HCT116 (cell line): ENCODE data around the gene PCED1A. TPM values are rescaled to one million over a fixed set of nuclear protein-coding genes. Genes with fewer than 3 reads are reported as not detected.

Experiments
- ATAC-seq: fragments of 200-7000 bp; cut with Tn5 transposase; 2 replicates; pipeline ENCODE4 v1.9.1; 2020; ENCODE audit warnings: mild to moderate bottlenecking, moderate library complexity
- BruUV-seq: library from RNA; stranded (reverse); fragments of 400-500 nt; replicated peaks from 2 replicates; lab custom pipeline; 2021; lab: Mats Ljungman, UMichigan
- CTCF ChIA-PET: fragments of 300-600 bp; sonication (Branson Sonifier 250); formaldehyde crosslinking; loops from one replicate; lab custom pipeline; 2021; ENCODE audit warnings: antibody characterized with exemption; lab: Charles Lee
- POLR2A ChIA-PET: fragments of 300-600, 350-600 bp; sonication (Branson Sonifier 250); formaldehyde crosslinking; loops from one replicate; lab custom pipeline; 2021; ENCODE audit warnings: antibody characterized with exemption; lab: Charles Lee
- RAD21 ChIA-PET, 2 experiments: fragments of 300-600 bp; sonication (Branson Sonifier 250); formaldehyde crosslinking; loops; one replicate each; lab custom pipeline; 2023; ENCODE audit warnings: low total read pairs in 2 of 2; ENCODE audit not compliant: uncharacterized antibody in 2 of 2, unreplicated experiment in 2 of 2, low non-redundant PET in 1 of 2; lab: Charles Lee
- DNase-seq: peaks from one replicate; pipeline ENCODE4 v3.0.0-alpha.2; 2010; ENCODE audit warnings: low read depth, low spot score
- H2AFZ ChIP-seq: fragments of 200-600 bp; shearing (Covaris generic), sonication (generic); 2 replicates; pipeline ENCODE4 v1.6.1; 2017; ENCODE audit warnings: low read depth, mixed run types, mixed read lengths, antibody characterized with exemption, low read length; ENCODE audit not compliant: poor library complexity, severe bottlenecking
- H3K27ac ChIP-seq: 2 replicates; pipeline ENCODE4 v1.5.1; 2012; ENCODE audit warnings: low read depth, low read length
- H3K27me3 ChIP-seq: fragments of 200-600 bp; sonication (generic); 2 replicates; pipeline ENCODE4 v1.6.1; 2016; ENCODE audit warnings: mixed run types, low read length, mixed read lengths; ENCODE audit not compliant: insufficient read depth
- H3K36me3 ChIP-seq, 2 experiments: fragments of 200-500 bp in 1 of 2; fragments of 200-600 bp in 1 of 2; sonication (Bioruptor generic) in 1 of 2; sonication (generic) in 1 of 2; 2 replicates each; pipeline versions ENCODE4 v1.5.1 to v1.6.1; 2014 to 2016; ENCODE audit warnings: low read length in 2 of 2, inconsistent platforms in 1 of 2, mixed read lengths in 1 of 2, mixed run types in 1 of 2; ENCODE audit not compliant: insufficient read depth in 2 of 2, control insufficient read depth in 1 of 2
- H3K4me1 ChIP-seq, 2 experiments: fragments of 200-600 bp in 1 of 2; sonication (generic) in 1 of 2; 2 replicates each; pipeline versions ENCODE4 v1.5.1 to v1.6.1; 2012 to 2017; ENCODE audit warnings: low read length in 2 of 2, inconsistent platforms in 1 of 2, mild to moderate bottlenecking in 1 of 2, mixed read lengths in 1 of 2, mixed run types in 1 of 2, moderate library complexity in 1 of 2; ENCODE audit not compliant: insufficient read depth in 2 of 2, control insufficient read depth in 1 of 2
- H3K4me2 ChIP-seq: fragments of 200-600 bp; sonication (generic); 2 replicates; pipeline ENCODE4 v1.6.1; 2017; ENCODE audit warnings: mixed run types, low read length, mixed read lengths
- H3K4me3 ChIP-seq, 2 experiments: fragments of 200-600 bp in 1 of 2; sonication (generic) in 1 of 2; replicated peaks in 1 of 2; 2 replicates each; pipeline ENCODE4 v1.5.1; 2011 to 2016; ENCODE audit warnings: low read length in 2 of 2, control low read depth in 1 of 2, low read depth in 1 of 2, mild to moderate bottlenecking in 1 of 2, mixed read lengths in 1 of 2, mixed run types in 1 of 2
- H3K79me2 ChIP-seq: fragments of 200-600 bp; sonication (generic); 2 replicates; pipeline ENCODE4 v1.6.1; 2017; ENCODE audit warnings: mild to moderate bottlenecking, mixed run types, low read length, moderate library complexity, mixed read lengths; ENCODE audit not compliant: insufficient read depth
- H3K9ac ChIP-seq: fragments of 200-600 bp; sonication (generic); 2 replicates; pipeline ENCODE4 v1.6.1; 2016; ENCODE audit warnings: low read length, mixed read lengths
- H3K9me2 ChIP-seq: fragments of 200-600 bp; sonication (generic), shearing (Covaris generic); 2 replicates; pipeline ENCODE4 v1.6.1; 2017; ENCODE audit warnings: mixed run types, mild to moderate bottlenecking, moderate library complexity; ENCODE audit not compliant: insufficient read depth
- H3K9me3 ChIP-seq, 2 experiments: fragments of 200-500 bp in 1 of 2; fragments of 200-600 bp in 1 of 2; sonication (Bioruptor generic) in 1 of 2; sonication (generic) in 1 of 2; 2 replicates each; pipeline ENCODE4 v1.6.1; 2014 to 2017; ENCODE audit warnings: low read length in 2 of 2, mixed read lengths in 2 of 2, inconsistent platforms in 1 of 2, low read depth in 1 of 2, mild to moderate bottlenecking in 1 of 2, mixed run types in 1 of 2, moderate library complexity in 1 of 2; ENCODE audit not compliant: control insufficient read depth in 1 of 2, insufficient read depth in 1 of 2
- H4K20me1 ChIP-seq: fragments of 200-600 bp; sonication (generic), shearing (Covaris generic); 2 replicates; pipeline ENCODE4 v1.6.1; 2017; ENCODE audit warnings: mixed run types, mild to moderate bottlenecking, moderate library complexity; ENCODE audit not compliant: insufficient read depth
- SRF ChIP-seq: IDR thresholded peaks from 2 replicates; pipeline ENCODE4 v1.6.1; 2012; ENCODE audit warnings: low read depth
- ZBTB33 ChIP-seq: IDR thresholded peaks from 2 replicates; pipeline ENCODE4 v1.6.1; 2011; ENCODE audit warnings: mild to moderate bottlenecking, low read length, moderate library complexity; ENCODE audit not compliant: insufficient replicate concordance; ENCODE audit errors: extremely low read depth
- intact Hi-C: fragments of 100-400 bp; cut with micrococcal nuclease; formaldehyde crosslinking; loops from 2 replicates; pipeline ENCODE4 v1.10.0; 2022
- total RNA-seq: library from RNA; stranded (reverse); gene quantifications from one replicate; pipeline ENCODE4 v1.2.1, GENCODE V29; 2021; ENCODE audit not compliant: unreplicated experiment
- TF ChIP-seq, protein P1 (sequence below), 3 experiments: fragments of 200-600 bp in 1 of 3; sonication (generic) in 1 of 3; IDR thresholded peaks in 2 of 3; conservative IDR thresholded peaks in 1 of 3; 2 replicates each; pipeline ENCODE4 v1.5.1; 2012 to 2017; ENCODE audit warnings: low read depth in 2 of 3, low read length in 2 of 3, antibody characterized with exemption in 1 of 3, borderline replicate concordance in 1 of 3, control low read depth in 1 of 3, mild to moderate bottlenecking in 1 of 3, mixed read lengths in 1 of 3, mixed run types in 1 of 3, moderate library complexity in 1 of 3; ENCODE audit not compliant: insufficient read depth in 1 of 3

The PCED1A gene
- total RNA-seq, 1 experiment from 2014 or later, result 31.8 TPM

DNA sequence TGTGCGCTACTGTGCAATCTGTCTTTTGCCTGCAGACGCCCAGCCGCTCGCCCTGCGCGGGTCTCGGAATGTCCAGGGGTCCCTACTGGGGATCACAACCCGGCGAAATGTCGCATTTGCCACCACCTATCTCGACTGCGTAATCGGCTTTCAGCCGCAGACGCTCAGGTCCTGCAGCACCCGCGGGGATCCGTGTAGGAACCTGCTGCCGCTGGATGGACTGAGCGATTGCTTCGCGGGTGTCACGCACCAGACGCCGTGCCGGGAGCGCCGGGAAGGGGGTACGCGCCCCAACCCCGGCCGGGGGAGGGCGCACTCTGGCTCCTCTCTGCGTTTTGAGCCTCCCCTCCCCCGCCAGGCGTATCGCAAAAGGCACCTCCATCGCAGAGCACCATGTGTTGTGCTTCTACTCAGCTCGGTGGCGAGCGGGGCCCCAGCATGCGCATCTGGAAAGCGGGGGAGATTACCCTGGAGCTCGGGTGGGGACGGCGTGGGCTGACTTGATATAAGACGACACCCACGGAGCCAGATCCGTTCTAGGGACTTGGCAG, 32.1 kb upstream of the PCED1A start:
- no peaks in the 10 kb centered on the region for H3K36me3 ChIP-seq
- intact Hi-C loops, result no loop called here
- H2AFZ ChIP-seq, result peak overlapping the region; percentile 10
- ChIA-PET POLR2A (interaction anchor here (1.0 kb wide), 1 partner anchor 16 kb away, joined by 3 read pairs; no protein-coding TSS in a partner anchor), RAD21 (no interaction called here), CTCF (no interaction called here)
- no peaks in the 10 kb centered on the region for H3K9me3 ChIP-seq
- peaks cover 21 to 44% of the 10 kb centered on the region in 2 experiments for H3K4me1 ChIP-seq
- H4K20me1 ChIP-seq, result 0 out of 2 replicates have a peak, but pooled peaks cover 4% of the 10 kb centered on the region
- TF ChIP-seq, protein P1, sequence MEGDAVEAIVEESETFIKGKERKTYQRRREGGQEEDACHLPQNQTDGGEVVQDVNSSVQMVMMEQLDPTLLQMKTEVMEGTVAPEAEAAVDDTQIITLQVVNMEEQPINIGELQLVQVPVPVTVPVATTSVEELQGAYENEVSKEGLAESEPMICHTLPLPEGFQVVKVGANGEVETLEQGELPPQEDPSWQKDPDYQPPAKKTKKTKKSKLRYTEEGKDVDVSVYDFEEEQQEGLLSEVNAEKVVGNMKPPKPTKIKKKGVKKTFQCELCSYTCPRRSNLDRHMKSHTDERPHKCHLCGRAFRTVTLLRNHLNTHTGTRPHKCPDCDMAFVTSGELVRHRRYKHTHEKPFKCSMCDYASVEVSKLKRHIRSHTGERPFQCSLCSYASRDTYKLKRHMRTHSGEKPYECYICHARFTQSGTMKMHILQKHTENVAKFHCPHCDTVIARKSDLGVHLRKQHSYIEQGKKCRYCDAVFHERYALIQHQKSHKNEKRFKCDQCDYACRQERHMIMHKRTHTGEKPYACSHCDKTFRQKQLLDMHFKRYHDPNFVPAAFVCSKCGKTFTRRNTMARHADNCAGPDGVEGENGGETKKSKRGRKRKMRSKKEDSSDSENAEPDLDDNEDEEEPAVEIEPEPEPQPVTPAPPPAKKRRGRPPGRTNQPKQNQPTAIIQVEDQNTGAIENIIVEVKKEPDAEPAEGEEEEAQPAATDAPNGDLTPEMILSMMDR (IDR thresholded peaks at IDR 0.05 in 2 of 3, conservative IDR thresholded peaks at IDR 0.05 in 1 of 3; ENCODE audit: borderline replicate concordance in 1 of 3, insufficient read depth in 1 of 3, low read depth in 2 of 3, low read length in 2 of 3), result 0 out of 6 replicates have a peak, but pooled peaks of 1 of the 3 experiments have one; percentile 8
- TF ChIP-seq SRF, result no peak
- TF ChIP-seq ZBTB33, result no peak
- DNase-seq (no peak), ATAC-seq (peak; percentile 17)
- TSS peak; percentile 93 for BruUV-seq
- peaks cover 40% of the 10 kb centered on the region for H3K79me2 ChIP-seq
- no peaks in the 10 kb centered on the region for H3K27me3 ChIP-seq
- H3K9me2 ChIP-seq, result no peaks in the 10 kb centered on the region
- H3K4me3 ChIP-seq, result peak overlapping the region; percentile 93 to 96
- peak overlapping the region; percentile 78 for H3K27ac ChIP-seq
- peak overlapping the region; percentile 91 for H3K9ac ChIP-seq
- H3K4me2 ChIP-seq, result peak overlapping the region; percentile 77
